HepG2 (cell line): ENCODE data around the gene TBC1D16. TPM values are rescaled to one million over a fixed set of nuclear protein-coding genes. Genes with fewer than 3 reads are reported as not detected.

Experiments used
- ATAC-seq: fragments of 200-7000 bp; cut with Tn5 transposase; 3 replicates; pipeline ENCODE4 v1.9.1; 2020; ENCODE audit warnings: mild to moderate bottlenecking, moderate library complexity
- BruUV-seq: library from RNA; stranded (reverse); fragments of 400-500 nt; replicated peaks from 2 replicates; lab custom pipeline; 2021; lab: Mats Ljungman, UMichigan
- CTCF ChIA-PET: fragments of 300-600 bp; formaldehyde crosslinking; extraction: SDS; loops from one replicate; lab custom pipeline; 2021; ENCODE audit warnings: low total read pairs, inconsistent platforms, low intra/inter-chr PET ratio; lab: Yijun Ruan, JAX
- POLR2A ChIA-PET: fragments of 350-600 bp; sonication (Branson Sonifier 250); formaldehyde crosslinking; loops from one replicate; lab custom pipeline; 2020; ENCODE audit warnings: antibody characterized with exemption, inconsistent platforms; lab: Yijun Ruan, JAX
- DNase-seq: peaks from one replicate; pipeline ENCODE4 v3.0.0-alpha.2; 2015; ENCODE audit warnings: low spot score
- FAIRE-seq: peaks from 3 replicates; lab custom pipeline; 2011; peaks lifted over from hg19 to GRCh38; lab: Jason Lieb, UNC
- H2AFZ ChIP-seq: one replicate; pipeline ENCODE4 v1.6.1; 2011; ENCODE audit warnings: low read length, inconsistent platforms
- H3K27ac ChIP-seq: fragments of 300-600 bp; 3 replicates; pipeline ENCODE4 v1.8.0; 2011; ENCODE audit warnings: mixed run types, mild to moderate bottlenecking, mixed read lengths, low read length, inconsistent platforms; ENCODE audit not compliant: insufficient read depth; ENCODE audit errors: extremely low read length
- H3K27me3 ChIP-seq, 2 experiments: fragments of 200-600 bp in 1 of 2; 2 replicates in 1 of 2; 3 replicates in 1 of 2; pipeline versions ENCODE4 v1.6.0 to v1.8.0; 2011; ENCODE audit warnings: low read length in 2 of 2, mild to moderate bottlenecking in 2 of 2, moderate library complexity in 2 of 2, inconsistent platforms in 1 of 2; ENCODE audit not compliant: insufficient read depth in 2 of 2, control insufficient read depth in 1 of 2
- H3K36me3 ChIP-seq, 2 experiments: fragments of 200-600 bp in 1 of 2; replicated peaks in 1 of 2; 2 replicates in 1 of 2; 3 replicates in 1 of 2; pipeline versions ENCODE4 v1.5.1 to v1.8.0; 2011; ENCODE audit warnings: low read length in 2 of 2, inconsistent platforms in 1 of 2; ENCODE audit not compliant: insufficient read depth in 2 of 2, control insufficient read depth in 1 of 2
- H3K4me1 ChIP-seq: 2 replicates; pipeline ENCODE4 v1.5.1; 2012; ENCODE audit warnings: low read length, inconsistent platforms; ENCODE audit not compliant: insufficient read depth
- H3K4me2 ChIP-seq: 2 replicates; pipeline ENCODE4 v1.6.0; 2011; ENCODE audit warnings: low read depth, low read length, inconsistent platforms
- H3K4me3 ChIP-seq, 3 experiments: fragments of 200-600 bp in 1 of 3; sonication (generic), shearing (Covaris generic) in 1 of 3; replicated peaks in 1 of 3; 2 replicates each; pipeline ENCODE4 v1.5.1; 2011 to 2016; ENCODE audit warnings: low read length in 3 of 3, inconsistent platforms in 2 of 3, low read depth in 2 of 3, mild to moderate bottlenecking in 2 of 3, control low read depth in 1 of 3, mixed read lengths in 1 of 3; ENCODE audit not compliant: insufficient read depth in 1 of 3
- H3K79me2 ChIP-seq: one replicate; pipeline ENCODE4 v1.6.1; 2011; ENCODE audit warnings: low read length, inconsistent platforms; ENCODE audit not compliant: insufficient read depth
- H3K9ac ChIP-seq: 2 replicates; pipeline ENCODE4 v1.6.0; 2011; ENCODE audit warnings: mild to moderate bottlenecking, low read depth, low read length, inconsistent platforms; ENCODE audit not compliant: insufficient read depth
- H3K9me3 ChIP-seq: 2 replicates; pipeline ENCODE4 v1.5.1; 2012; ENCODE audit warnings: mild to moderate bottlenecking, low read length
- H4K20me1 ChIP-seq: 2 replicates; pipeline ENCODE4 v1.6.0; 2011; ENCODE audit warnings: inconsistent platforms, mild to moderate bottlenecking, low read length, moderate library complexity; ENCODE audit not compliant: insufficient read depth
- CTCF ChIP-seq: sonication (generic); formaldehyde crosslinking; IDR thresholded peaks from 2 replicates; pipeline ENCODE4 v1.5.0; 2020; ENCODE audit warnings: mild to moderate bottlenecking, missing genetic modification reagents, moderate library complexity
- DMTF1 ChIP-seq: sonication (generic); formaldehyde crosslinking; IDR thresholded peaks from 2 replicates; pipeline ENCODE4 v1.4.0; 2020; ENCODE audit warnings: mild to moderate bottlenecking, missing genetic modification reagents
- ELF3 ChIP-seq: IDR thresholded peaks from 2 replicates; pipeline ENCODE4 v1.6.1; 2016; ENCODE audit warnings: missing genetic modification reagents, missing compliant biosample characterization
- ERF ChIP-seq: IDR thresholded peaks from 2 replicates; pipeline ENCODE4 v1.6.1; 2018; ENCODE audit warnings: missing biosample characterization, missing genetic modification reagents
- FOSL2 ChIP-seq: sonication (generic); formaldehyde crosslinking; IDR thresholded peaks from 2 replicates; pipeline ENCODE4 v1.4.0; 2020; ENCODE audit warnings: missing genetic modification reagents
- NFKBIZ ChIP-seq: IDR thresholded peaks from 2 replicates; pipeline ENCODE4 v1.6.1; 2018; ENCODE audit warnings: missing genetic modification reagents, missing compliant biosample characterization
- NFYC ChIP-seq: IDR thresholded peaks from 2 replicates; pipeline ENCODE4 v1.6.1; 2016; ENCODE audit warnings: missing genetic modification reagents, missing compliant biosample characterization
- PTBP1 ChIP-seq: fragments of 200-400 bp; formaldehyde crosslinking; IDR thresholded peaks from 2 replicates; pipeline ENCODE4 v1.6.1; 2018; ENCODE audit warnings: low read length, low read depth; ENCODE audit not compliant: poor library complexity, severe bottlenecking
- RBM22 ChIP-seq: fragments of 200-400 bp; formaldehyde crosslinking; optimal IDR thresholded peaks from 2 replicates; pipeline ENCODE3; 2017; ENCODE audit warnings: mild to moderate bottlenecking, low read length, moderate library complexity
- RXRB ChIP-seq: IDR thresholded peaks from 2 replicates; pipeline ENCODE4 v1.6.1; 2016; ENCODE audit warnings: borderline replicate concordance, missing genetic modification reagents, missing compliant biosample characterization
- SOX5 ChIP-seq: IDR thresholded peaks from 2 replicates; pipeline ENCODE4 v1.6.1; 2016; ENCODE audit warnings: borderline replicate concordance
- ZNF441 ChIP-seq: sonication (generic); formaldehyde crosslinking; IDR thresholded peaks from 2 replicates; pipeline ENCODE4 v1.7.0; 2021; ENCODE audit warnings: missing genetic modification reagents, borderline replicate concordance
- ZNF691 ChIP-seq: sonication (generic); formaldehyde crosslinking; IDR thresholded peaks from 2 replicates; pipeline ENCODE4 v1.4.0; 2020; ENCODE audit warnings: missing genetic modification reagents, low read depth, mild to moderate bottlenecking, borderline replicate concordance
- WGBS: methylation state at CpG from one replicate; pipeline ENCODE4 v1.1.6; 2017; ENCODE audit warnings: low lambda C conversion rate; 5-methylcytosine and 5-hydroxymethylcytosine counted together
- in situ Hi-C: cut with HindIII; loops from 2 replicates; pipeline ENCODE4 v1.10.0; 2017; ENCODE audit warnings: low pct_unique_long_range_greater_than_20kb; ENCODE audit not compliant: extremely low pct_ligation_motif_present
- intact Hi-C: fragments of 100-400 bp; cut with micrococcal nuclease; formaldehyde crosslinking; loops from one replicate; pipeline ENCODE4 v1.10.0; 2022; ENCODE audit not compliant: unreplicated experiment
- polyA plus RNA-seq, 8 experiments: library from polyadenylated mRNA; depleted of rRNA in 3 of 8; stranded (reverse) in 7 of 8; unstranded in 1 of 8; fragments of >200 nt; fragmentation: Illumina TruSeq in 4 of 8; extraction: Trizol in 4 of 8; gene quantifications; 2 replicates each; pipeline versions ENCODE4 v1.2.1 to v1.2.3, GENCODE V29; 2011 to 2016; ENCODE audit warnings: low read depth in 4 of 8, missing spikeins in 1 of 8, mixed read lengths in 1 of 8; ENCODE audit not compliant: insufficient read depth in 1 of 8
- total RNA-seq, 5 experiments: library from RNA; depleted of rRNA; stranded (reverse); fragments of >200 nt; fragmentation: Illumina TruSeq; extraction: Trizol; gene quantifications; 2 replicates each; pipeline ENCODE4 v1.2.3, GENCODE V29; 2016; ENCODE audit warnings: low read depth in 1 of 5
- TF ChIP-seq, protein P1 (sequence below): sonication (generic); formaldehyde crosslinking; IDR thresholded peaks from 2 replicates; pipeline ENCODE4 v1.4.0; 2020; ENCODE audit warnings: missing genetic modification reagents
- TF ChIP-seq, protein P2 (sequence below): sonication (generic); formaldehyde crosslinking; IDR thresholded peaks from 2 replicates; pipeline ENCODE4 v1.4.0; 2020; ENCODE audit warnings: missing genetic modification reagents

TBC1D16 gene
- total and polyA plus RNA-seq, 2 of the 13 experiments (the other 11 are each of a cell fraction or from before 2014, with no cell fraction given) = 14.9 to 24.9 TPM

DNA sequence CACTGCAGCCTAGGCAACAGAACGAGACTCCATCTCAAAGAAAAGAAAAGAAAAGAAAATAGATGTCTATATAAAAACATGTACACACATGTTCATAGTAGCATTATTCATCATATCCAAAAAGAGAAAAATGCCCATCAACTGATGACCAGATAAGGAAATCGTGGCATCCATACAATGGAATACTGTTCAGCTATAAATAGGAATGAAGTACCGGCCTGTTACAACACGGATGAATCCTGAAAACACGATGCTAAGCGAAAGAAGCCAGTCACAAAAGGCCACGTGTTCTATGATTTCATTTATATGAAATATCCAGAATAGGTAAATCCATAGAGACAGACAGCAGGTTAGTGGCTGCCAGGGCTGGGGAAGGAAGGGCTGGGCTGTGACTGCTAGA, 65.8 kb downstream of the TBC1D16 start (continued):
- TF ChIP-seq ZNF691 (no peak), PTBP1 (no peak), SOX5 (CRISPR knock-in tag) (no peak), NFKBIZ (CRISPR knock-in tag) (no peak), ERF (CRISPR knock-in tag) (no peak), ELF3 (CRISPR knock-in tag) (no peak), CTCF (CRISPR knock-in tag) (no peak)

DNA sequence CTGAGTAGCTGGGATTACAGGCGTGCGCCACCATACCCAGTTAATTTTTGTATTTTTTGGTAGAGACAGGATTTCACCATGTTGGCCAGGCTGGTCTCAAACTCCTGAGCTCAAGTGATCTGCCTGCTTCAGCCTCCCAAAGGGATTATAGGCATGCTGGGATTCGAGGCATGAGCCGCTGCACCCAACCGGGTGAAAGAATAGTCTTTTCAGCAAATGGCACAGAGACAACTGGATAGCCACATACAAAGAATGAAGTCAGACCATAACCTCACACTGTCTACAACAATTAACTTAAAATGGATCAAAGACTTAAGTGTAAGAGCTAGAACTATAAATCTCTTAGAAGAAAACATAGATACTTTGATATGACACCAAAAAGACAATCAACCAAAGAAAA, 67.6 kb downstream of the TBC1D16 start:
- Histone ChIP-seq H3K4me1 (0 out of 2 replicates have a peak, but pooled peaks cover 5% of the 10 kb centered on the region), H3K27ac (no peak overlapping the region), H3K4me3 (no peak overlapping the region), H2AFZ (no peak overlapping the region), H3K4me2 (no peak overlapping the region), H3K27me3 (no peaks in the 10 kb centered on the region), H3K36me3 (peaks cover 9 to 22% of the 10 kb centered on the region in 2 experiments; a peak in 4 of 5 replicates), H3K9me3 (no peaks in the 10 kb centered on the region), H4K20me1 (no peaks in the 10 kb centered on the region), H3K79me2 (no peaks in the 10 kb centered on the region), H3K9ac (no peak overlapping the region)
- intact Hi-C loops = no loop called here
- no peak for DNase-seq
- ChIA-PET CTCF (no interaction called here), POLR2A (no interaction called here)
- no TSS peak for BruUV-seq
- no peak for FAIRE-seq
- in situ Hi-C loops = no loop called here
- no peak for ATAC-seq
- WGBS = 100% methylated on average over 5 of the region's 5 CpGs
- TF ChIP-seq, protein P1, sequence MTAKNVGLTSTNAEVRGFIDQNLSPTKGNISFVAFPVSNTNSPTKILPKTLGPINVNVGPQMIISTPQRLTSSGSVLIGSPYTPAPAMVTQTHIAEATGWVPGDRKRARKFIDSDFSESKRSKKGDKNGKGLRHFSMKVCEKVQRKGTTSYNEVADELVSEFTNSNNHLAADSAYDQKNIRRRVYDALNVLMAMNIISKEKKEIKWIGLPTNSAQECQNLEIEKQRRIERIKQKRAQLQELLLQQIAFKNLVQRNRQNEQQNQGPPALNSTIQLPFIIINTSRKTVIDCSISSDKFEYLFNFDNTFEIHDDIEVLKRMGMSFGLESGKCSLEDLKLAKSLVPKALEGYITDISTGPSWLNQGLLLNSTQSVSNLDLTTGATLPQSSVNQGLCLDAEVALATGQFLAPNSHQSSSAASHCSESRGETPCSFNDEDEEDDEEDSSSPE = no peak
- TF ChIP-seq RXRB (CRISPR knock-in tag) (no peak), ZNF441 (CRISPR knock-in tag) (no peak), NFYC (no peak), RBM22 (no peak), FOSL2 (CRISPR knock-in tag) (no peak), DMTF1 (CRISPR knock-in tag) (no peak)
- TF ChIP-seq, protein P2, sequence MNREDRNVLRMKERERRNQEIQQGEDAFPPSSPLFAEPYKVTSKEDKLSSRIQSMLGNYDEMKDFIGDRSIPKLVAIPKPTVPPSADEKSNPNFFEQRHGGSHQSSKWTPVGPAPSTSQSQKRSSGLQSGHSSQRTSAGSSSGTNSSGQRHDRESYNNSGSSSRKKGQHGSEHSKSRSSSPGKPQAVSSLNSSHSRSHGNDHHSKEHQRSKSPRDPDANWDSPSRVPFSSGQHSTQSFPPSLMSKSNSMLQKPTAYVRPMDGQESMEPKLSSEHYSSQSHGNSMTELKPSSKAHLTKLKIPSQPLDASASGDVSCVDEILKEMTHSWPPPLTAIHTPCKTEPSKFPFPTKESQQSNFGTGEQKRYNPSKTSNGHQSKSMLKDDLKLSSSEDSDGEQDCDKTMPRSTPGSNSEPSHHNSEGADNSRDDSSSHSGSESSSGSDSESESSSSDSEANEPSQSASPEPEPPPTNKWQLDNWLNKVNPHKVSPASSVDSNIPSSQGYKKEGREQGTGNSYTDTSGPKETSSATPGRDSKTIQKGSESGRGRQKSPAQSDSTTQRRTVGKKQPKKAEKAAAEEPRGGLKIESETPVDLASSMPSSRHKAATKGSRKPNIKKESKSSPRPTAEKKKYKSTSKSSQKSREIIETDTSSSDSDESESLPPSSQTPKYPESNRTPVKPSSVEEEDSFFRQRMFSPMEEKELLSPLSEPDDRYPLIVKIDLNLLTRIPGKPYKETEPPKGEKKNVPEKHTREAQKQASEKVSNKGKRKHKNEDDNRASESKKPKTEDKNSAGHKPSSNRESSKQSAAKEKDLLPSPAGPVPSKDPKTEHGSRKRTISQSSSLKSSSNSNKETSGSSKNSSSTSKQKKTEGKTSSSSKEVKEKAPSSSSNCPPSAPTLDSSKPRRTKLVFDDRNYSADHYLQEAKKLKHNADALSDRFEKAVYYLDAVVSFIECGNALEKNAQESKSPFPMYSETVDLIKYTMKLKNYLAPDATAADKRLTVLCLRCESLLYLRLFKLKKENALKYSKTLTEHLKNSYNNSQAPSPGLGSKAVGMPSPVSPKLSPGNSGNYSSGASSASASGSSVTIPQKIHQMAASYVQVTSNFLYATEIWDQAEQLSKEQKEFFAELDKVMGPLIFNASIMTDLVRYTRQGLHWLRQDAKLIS (CRISPR knock-in tag) = no peak
